DND-41 (cell line): ENCODE measurements around the gene CDH20.

Source experiments
- ATAC-seq: fragments of 200-7000 bp; cut with Tn5 transposase; 3 replicates; pipeline ENCODE4 v1.9.1; 2021; ENCODE audit warnings: low read depth; ENCODE audit not compliant: insufficient read depth
- DNase-seq: peaks from one replicate; pipeline ENCODE4 v3.0.0-alpha.2; 2020
- H2AFZ ChIP-seq: 2 replicates; pipeline ENCODE4 v1.6.0; 2012; ENCODE audit warnings: low read depth, low read length
- H3K27ac ChIP-seq: 2 replicates; pipeline ENCODE4 v1.5.1; 2012; ENCODE audit warnings: low read length, inconsistent platforms
- H3K27me3 ChIP-seq: fragments of 200-600 bp; sonication (generic); 2 replicates; pipeline ENCODE4 v1.6.0; 2012; ENCODE audit warnings: low read length, mild to moderate bottlenecking, inconsistent platforms; ENCODE audit not compliant: insufficient read depth, poor library complexity
- H3K36me3 ChIP-seq: 2 replicates; pipeline ENCODE4 v1.5.1; 2012; ENCODE audit warnings: low read length, inconsistent platforms; ENCODE audit not compliant: insufficient read depth
- H3K4me1 ChIP-seq: 2 replicates; pipeline ENCODE4 v1.5.1; 2012; ENCODE audit warnings: mild to moderate bottlenecking, low read length; ENCODE audit not compliant: insufficient read depth
- H3K4me2 ChIP-seq: 2 replicates; pipeline ENCODE4 v1.6.0; 2012; ENCODE audit warnings: mild to moderate bottlenecking, moderate library complexity, low read length, inconsistent platforms; ENCODE audit not compliant: insufficient read depth
- H3K4me3 ChIP-seq, 2 experiments: fragments of 200-600 bp in 1 of 2; shearing (Covaris generic) in 1 of 2; 2 replicates each; pipeline ENCODE4 v1.5.1; 2012 to 2016; ENCODE audit warnings: inconsistent platforms in 2 of 2, low read length in 2 of 2, mild to moderate bottlenecking in 2 of 2, low read depth in 1 of 2, moderate library complexity in 1 of 2
- H3K79me2 ChIP-seq: 2 replicates; pipeline ENCODE4 v1.6.0; 2012; ENCODE audit warnings: low read length, inconsistent platforms; ENCODE audit not compliant: insufficient read depth
- H3K9ac ChIP-seq: 2 replicates; pipeline ENCODE4 v1.6.0; 2012; ENCODE audit warnings: low read depth, mild to moderate bottlenecking, inconsistent platforms, low read length, moderate library complexity
- H3K9me3 ChIP-seq: 2 replicates; pipeline ENCODE4 v1.5.1; 2012; ENCODE audit warnings: low read length, moderate library complexity, mild to moderate bottlenecking, inconsistent platforms; ENCODE audit not compliant: insufficient read depth, severe bottlenecking
- H4K20me1 ChIP-seq: 2 replicates; pipeline ENCODE4 v1.6.0; 2012; ENCODE audit warnings: low read length; ENCODE audit not compliant: insufficient read depth
- CTCF ChIP-seq: IDR thresholded peaks from 2 replicates; pipeline ENCODE4 v1.5.1; 2012; ENCODE audit warnings: borderline replicate concordance, low read length, moderate library complexity, mild to moderate bottlenecking; ENCODE audit not compliant: poor library complexity, severe bottlenecking; ENCODE audit errors: extremely low read depth
- EZH2 ChIP-seq: IDR thresholded peaks from 3 replicates; pipeline ENCODE4 v1.6.1; 2012; ENCODE audit warnings: borderline replicate concordance, low read depth, mild to moderate bottlenecking, moderate library complexity, low read length, inconsistent platforms; ENCODE audit not compliant: severe bottlenecking

The CDH20 gene

GRCh38 chr18:61542596-61542995 is 209.4 kb downstream of the CDH20 start:
- Histone ChIP-seq H3K27me3 (peaks cover 17% of the 10 kb centered on the region), H4K20me1 (no peaks in the 10 kb centered on the region), H2AFZ (no peak overlapping the region), H3K4me3 (no peak overlapping the region), H3K27ac (no peak overlapping the region), H3K9me3 (no peaks in the 10 kb centered on the region), H3K79me2 (no peaks in the 10 kb centered on the region), H3K9ac (no peak overlapping the region), H3K4me1 (no peaks in the 10 kb centered on the region), H3K4me2 (no peak overlapping the region), H3K36me3 (no peaks in the 10 kb centered on the region)
- TF ChIP-seq EZH2 (no peak), CTCF (no peak)
- no peak for ATAC-seq
- DNase-seq = no peak

DNA sequence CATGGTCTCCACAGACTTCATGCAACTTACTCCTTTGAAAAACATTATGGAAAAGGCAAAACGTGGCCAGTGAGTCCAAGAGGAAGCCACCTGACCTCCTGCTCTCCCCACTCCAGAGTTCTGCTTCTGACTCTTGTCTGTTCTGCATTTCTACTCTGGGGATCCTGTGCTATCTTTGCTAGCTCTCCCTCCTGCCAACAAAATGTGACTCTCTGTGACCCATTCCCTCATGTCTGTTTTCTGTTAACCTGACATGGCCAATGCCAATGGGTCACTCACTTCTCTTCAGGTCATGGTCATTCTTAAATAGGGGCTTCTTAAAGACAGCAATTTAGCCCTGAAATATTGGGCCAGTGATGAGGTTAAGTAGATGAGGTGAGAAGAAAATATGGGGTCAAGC is 210.3 kb downstream of the CDH20 start:
- no peak for DNase-seq
- H4K20me1 ChIP-seq = no peaks in the 10 kb centered on the region
- no peaks in the 10 kb centered on the region for H3K4me1 ChIP-seq
- H3K36me3 ChIP-seq = no peaks in the 10 kb centered on the region
- ATAC-seq = no peak
- H3K4me3 ChIP-seq = no peak overlapping the region
- peaks cover 10% of the 10 kb centered on the region for H3K27me3 ChIP-seq
- H2AFZ ChIP-seq = no peak overlapping the region
- H3K4me2 ChIP-seq = no peak overlapping the region
- no peak for TF ChIP-seq CTCF
- TF ChIP-seq EZH2 = no peak
- H3K79me2 ChIP-seq = no peaks in the 10 kb centered on the region
- H3K9ac ChIP-seq = no peak overlapping the region
- H3K9me3 ChIP-seq = no peaks in the 10 kb centered on the region
- no peak overlapping the region for H3K27ac ChIP-seq

- ATAC-seq (no peak), DNase-seq (no peak)
- H3K27me3 ChIP-seq = peaks cover 10% of the 10 kb centered on the region
- H3K4me2 ChIP-seq = no peak overlapping the region
- H4K20me1 ChIP-seq = no peaks in the 10 kb centered on the region
- no peak overlapping the region for H3K9ac ChIP-seq
- no peaks in the 10 kb centered on the region for H3K36me3 ChIP-seq
- no peaks in the 10 kb centered on the region for H3K79me2 ChIP-seq
- H2AFZ ChIP-seq = no peak overlapping the region
- H3K4me1 ChIP-seq = no peaks in the 10 kb centered on the region
- H3K4me3 ChIP-seq = no peak overlapping the region
- H3K9me3 ChIP-seq = no peaks in the 10 kb centered on the region
- no peak overlapping the region for H3K27ac ChIP-seq
- no peak for TF ChIP-seq EZH2
- no peak for TF ChIP-seq CTCF
Measured at GRCh38 chr18:61544178-61544577, 210.9 kb downstream of the CDH20 start.
